Liver (tissue), 9 donors: Measurements from ENCODE around the gene CFAP73. TPM values are rescaled to one million over a fixed set of nuclear protein-coding genes. Genes with fewer than 3 reads are reported as not detected.

ENCODE experiments used
- DNase-seq: peaks from one replicate; pipeline ENCODE4 v3.0.0-alpha.2; 2017; ENCODE audit warnings: low spot score
- H3K27ac ChIP-seq, 2 donors: one replicate each; pipeline ENCODE4 v1.7.0; 2013; ENCODE audit warnings: inconsistent platforms in 2 of 2, low read length in 2 of 2, control low read depth in 1 of 2, low read depth in 1 of 2, mild to moderate bottlenecking in 1 of 2
- H3K27me3 ChIP-seq, 4 donors: one replicate each; pipeline versions ENCODE4 v1.6.1 to v1.7.0; 2013; ENCODE audit warnings: low read length in 3 of 4, inconsistent platforms in 1 of 4, mild to moderate bottlenecking in 1 of 4, moderate library complexity in 1 of 4; ENCODE audit not compliant: control insufficient read depth in 4 of 4, insufficient read depth in 4 of 4
- H3K36me3 ChIP-seq, 4 donors: one replicate each; pipeline versions ENCODE4 v1.6.1 to v1.7.0; 2013; ENCODE audit warnings: low read length in 3 of 4, mild to moderate bottlenecking in 3 of 4, low read depth in 1 of 4, moderate library complexity in 1 of 4; ENCODE audit not compliant: control insufficient read depth in 4 of 4, insufficient read depth in 3 of 4
- H3K4me1 ChIP-seq, 4 donors: one replicate each; pipeline versions ENCODE4 v1.6.1 to v1.7.0; 2013; ENCODE audit warnings: low read length in 3 of 4, mild to moderate bottlenecking in 3 of 4, moderate library complexity in 1 of 4; ENCODE audit not compliant: control insufficient read depth in 4 of 4, insufficient read depth in 4 of 4
- H3K4me3 ChIP-seq, 3 donors: one replicate each; pipeline versions ENCODE4 v1.6.1 to v1.7.0; 2013; ENCODE audit warnings: low read length in 3 of 3, control low read depth in 1 of 3, low read depth in 1 of 3, mild to moderate bottlenecking in 1 of 3
- H3K9ac ChIP-seq, 2 donors: one replicate each; pipeline ENCODE4 v1.7.0; 2013; ENCODE audit warnings: low read length in 2 of 2, mild to moderate bottlenecking in 2 of 2, moderate library complexity in 2 of 2, control low read depth in 1 of 2, low read depth in 1 of 2
- H3K9me3 ChIP-seq, 4 donors: one replicate each; pipeline versions ENCODE4 v1.6.1 to v1.7.0; 2013; ENCODE audit warnings: low read length in 3 of 4; ENCODE audit not compliant: control insufficient read depth in 4 of 4
- ATF3 ChIP-seq: IDR thresholded peaks from 2 replicates; pipeline ENCODE4 v1.6.1; 2016; ENCODE audit warnings: antibody characterized with exemption
- EGR1 ChIP-seq, 2 donors: IDR thresholded peaks; 2 replicates each; pipeline ENCODE4 v1.6.1; 2016 to 2018; ENCODE audit warnings: antibody characterized with exemption in 2 of 2, low read depth in 2 of 2
- FOXA1 ChIP-seq: IDR thresholded peaks from 2 replicates; pipeline ENCODE4 v1.6.1; 2016; ENCODE audit warnings: antibody characterized with exemption
- GABPA ChIP-seq, 2 donors: IDR thresholded peaks in 1 of 2; conservative IDR thresholded peaks in 1 of 2; 2 replicates each; pipeline ENCODE4 v1.6.1; 2016; ENCODE audit warnings: antibody characterized with exemption in 2 of 2, mild to moderate bottlenecking in 1 of 2, moderate library complexity in 1 of 2
- HNF4A ChIP-seq, 2 donors: conservative IDR thresholded peaks; 2 replicates each; pipeline ENCODE4 v1.6.1; 2016; ENCODE audit warnings: antibody characterized with exemption in 2 of 2, mild to moderate bottlenecking in 2 of 2
- HNF4G ChIP-seq: IDR thresholded peaks from 2 replicates; pipeline ENCODE4 v1.6.1; 2016; ENCODE audit warnings: antibody characterized with exemption
- JUND ChIP-seq, 2 donors: IDR thresholded peaks; 2 replicates each; pipeline ENCODE4 v1.6.1; 2016; ENCODE audit warnings: antibody characterized with exemption in 2 of 2
- MAX ChIP-seq: IDR thresholded peaks from 2 replicates; pipeline ENCODE4 v1.6.1; 2016; ENCODE audit warnings: antibody characterized with exemption
- NR2F2 ChIP-seq: IDR thresholded peaks from 2 replicates; pipeline ENCODE4 v1.6.1; 2016; ENCODE audit warnings: antibody characterized with exemption
- RAD21 ChIP-seq, 2 donors: IDR thresholded peaks; 2 replicates each; pipeline ENCODE4 v1.6.1; 2016; ENCODE audit warnings: antibody characterized with exemption in 2 of 2, mild to moderate bottlenecking in 2 of 2
- REST ChIP-seq: IDR thresholded peaks from 2 replicates; pipeline ENCODE4 v1.6.1; 2016; ENCODE audit warnings: antibody characterized with exemption, mild to moderate bottlenecking
- RXRA ChIP-seq, 2 donors: IDR thresholded peaks; 2 replicates each; pipeline ENCODE4 v1.6.1; 2017 to 2018; ENCODE audit warnings: antibody characterized with exemption in 2 of 2, mild to moderate bottlenecking in 1 of 2
- SP1 ChIP-seq: IDR thresholded peaks from 2 replicates; pipeline ENCODE4 v1.6.1; 2018; ENCODE audit warnings: antibody characterized with exemption, mild to moderate bottlenecking
- YY1 ChIP-seq: IDR thresholded peaks from 2 replicates; pipeline ENCODE4 v1.6.1; 2016; ENCODE audit warnings: antibody characterized with exemption, mild to moderate bottlenecking
- ZBTB33 ChIP-seq: IDR thresholded peaks from 2 replicates; pipeline ENCODE4 v1.6.1; 2016; ENCODE audit warnings: antibody characterized with exemption
- WGBS: extraction: QIAGEN DNeasy Blood & Tissue Kit; methylation state at CpG from one replicate; pipeline ENCODE4 v1.1.7; 2013; 5-methylcytosine and 5-hydroxymethylcytosine counted together
- polyA plus RNA-seq, 2 donors: library from polyadenylated mRNA; stranded (reverse) in 1 of 2; unstranded in 1 of 2; fragments of 200-250 nt in 1 of 2; fragments of >200 nt in 1 of 2; fragmentation: Nextera tagmentation in 1 of 2; extraction: Ambion mirVana in 1 of 2; gene quantifications; one replicate each; pipeline versions ENCODE4 v1.2.1 to v1.2.3, GENCODE V29; 2013 to 2015
- total RNA-seq, 2 donors: library from RNA; depleted of rRNA; stranded (reverse); fragments of >200 nt; gene quantifications; one replicate each; pipeline ENCODE4 v1.2.3, GENCODE V29; 2014
- donor health status: healthy.
- donor health status: healthy.
- donor health status: healthy.
- donor health status: healthy.
- donor health status: healthy.

Gene CFAP73
- total and polyA plus RNA-seq, 4 donors: 0.18 to 0.19 TPM; not detected in 2

GRCh38 chr12:113162102-113163029 is 12.8 kb downstream of the CFAP73 start:
- TF ChIP-seq SP1: no peak
- TF ChIP-seq HNF4A (conservative IDR thresholded peaks at IDR 0.05): peak; percentile 33 to 44
- TF ChIP-seq YY1: no peak
- TF ChIP-seq ATF3: no peak
- TF ChIP-seq RXRA (IDR thresholded peaks at IDR 0.05): peak; percentile 39 to 47
- TF ChIP-seq NR2F2: no peak
- TF ChIP-seq GABPA (IDR thresholded peaks at IDR 0.05 in 1 of 2, conservative IDR thresholded peaks at IDR 0.05 in 1 of 2): no peak
- no peak for TF ChIP-seq ZBTB33
- TF ChIP-seq REST: peak; percentile 52
- no peak for TF ChIP-seq FOXA1
- TF ChIP-seq RAD21 (IDR thresholded peaks at IDR 0.05): no peak
- WGBS: 83% methylated on average over 25 of the region's 25 CpGs

GRCh38 chr12:113163030-113163360 is 13.5 kb downstream of the CFAP73 start:
- Histone ChIP-seq H3K36me3 (peaks cover 16 to 68% (median 26%) of the 10 kb centered on the region in 4 donors), H3K4me1 (peaks cover 0 to 9% (median 4%) of the 10 kb centered on the region in 4 donors), H3K27ac (no peak overlapping the region), H3K4me3 (no peak overlapping the region), H3K27me3 (no peaks in the 10 kb centered on the region), H3K9ac (no peak overlapping the region), H3K9me3 (no peaks in the 10 kb centered on the region)
- no peak for TF ChIP-seq EGR1 (IDR thresholded peaks at IDR 0.05; ENCODE audit: low read depth in 2 of 2)
- no peak for TF ChIP-seq MAX
- TF ChIP-seq GABPA (IDR thresholded peaks at IDR 0.05 in 1 of 2, conservative IDR thresholded peaks at IDR 0.05 in 1 of 2): no peak
- TF ChIP-seq HNF4G: no peak
- TF ChIP-seq JUND (IDR thresholded peaks at IDR 0.05): no peak
- no peak for TF ChIP-seq NR2F2
- no peak for TF ChIP-seq SP1
- DNase-seq: no peak
- WGBS: 95% methylated on average over 12 of the region's 12 CpGs

More at GRCh38 chr12:113162102-113163029, 12.8 kb downstream of the CFAP73 start:
- Histone ChIP-seq H3K9ac (no peak overlapping the region), H3K27ac (no peak overlapping the region), H3K36me3 (peaks cover 13 to 71% (median 26%) of the 10 kb centered on the region in 4 donors), H3K27me3 (no peaks in the 10 kb centered on the region), H3K4me3 (no peak overlapping the region), H3K4me1 (peaks cover 0 to 9% (median 4%) of the 10 kb centered on the region in 4 donors), H3K9me3 (no peaks in the 10 kb centered on the region)
- DNase-seq: no peak
